ENCODE results near the gene MEAK7. TPM values are rescaled to one million over a fixed set of nuclear protein-coding genes. Genes with fewer than 3 reads are reported as not detected.
A peak's percentile ranks its signal among the peaks of the same experiment; 100 is the strongest.
"Not testable (repeated sequence)": the region's sequence is repeated elsewhere in the genome, so short reads cannot be mapped to it uniquely, and the experiment has no call there.

The MEAK7 gene
- total and polyA plus RNA-seq, 7 donors = 2.2 to 7.1 (median 2.8) TPM

DNA sequence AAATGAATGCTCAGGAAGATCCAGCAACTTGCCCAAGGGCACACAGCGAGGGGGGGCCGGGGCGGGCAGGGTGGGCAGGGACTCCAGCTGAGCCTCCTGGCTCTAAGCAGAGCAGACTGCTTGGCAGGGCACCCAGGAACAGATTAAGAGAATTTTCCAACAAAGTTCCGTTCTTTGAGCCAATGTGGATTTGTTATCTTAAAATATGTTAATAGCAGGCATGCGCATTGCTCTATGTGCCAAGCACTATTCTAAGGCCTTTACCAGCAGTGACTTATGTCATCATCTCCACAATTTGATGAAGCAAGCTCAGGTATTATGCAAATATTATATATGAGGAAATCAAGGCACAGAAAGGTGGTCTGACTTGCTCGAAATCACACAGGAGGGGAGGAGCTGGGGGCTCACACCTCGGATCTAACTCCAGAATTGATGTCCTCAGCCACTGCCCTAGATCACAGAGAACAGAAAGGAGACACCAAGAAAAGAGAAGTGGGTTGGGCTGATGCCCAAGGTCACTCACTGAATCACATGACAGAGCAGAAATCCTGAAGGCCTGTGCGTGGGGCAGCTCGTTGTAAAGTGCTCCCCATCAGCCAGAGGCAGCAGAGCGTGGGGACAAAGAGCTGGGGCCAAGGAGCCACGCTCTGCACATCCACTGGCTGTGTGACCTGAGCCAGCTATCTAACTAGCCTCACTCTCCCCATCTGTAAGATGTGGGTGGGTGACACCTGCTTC, 23.2 kb upstream of the MEAK7 start:
- no peaks in the 10 kb centered on the region for H3K36me3 ChIP-seq (ENCODE audit: insufficient read depth in 1 of 2, low read depth in 1 of 2)
- peaks cover 12% of the 10 kb centered on the region for H3K4me1 ChIP-seq
- intact Hi-C loops (cut with DNase I) = no loop called here
- ATAC-seq = no peak
- WGBS, 3 donors = 37 to 41% (median 37%) methylated on average over 11 of the region's 11 CpGs
- TF ChIP-seq, protein P1, sequence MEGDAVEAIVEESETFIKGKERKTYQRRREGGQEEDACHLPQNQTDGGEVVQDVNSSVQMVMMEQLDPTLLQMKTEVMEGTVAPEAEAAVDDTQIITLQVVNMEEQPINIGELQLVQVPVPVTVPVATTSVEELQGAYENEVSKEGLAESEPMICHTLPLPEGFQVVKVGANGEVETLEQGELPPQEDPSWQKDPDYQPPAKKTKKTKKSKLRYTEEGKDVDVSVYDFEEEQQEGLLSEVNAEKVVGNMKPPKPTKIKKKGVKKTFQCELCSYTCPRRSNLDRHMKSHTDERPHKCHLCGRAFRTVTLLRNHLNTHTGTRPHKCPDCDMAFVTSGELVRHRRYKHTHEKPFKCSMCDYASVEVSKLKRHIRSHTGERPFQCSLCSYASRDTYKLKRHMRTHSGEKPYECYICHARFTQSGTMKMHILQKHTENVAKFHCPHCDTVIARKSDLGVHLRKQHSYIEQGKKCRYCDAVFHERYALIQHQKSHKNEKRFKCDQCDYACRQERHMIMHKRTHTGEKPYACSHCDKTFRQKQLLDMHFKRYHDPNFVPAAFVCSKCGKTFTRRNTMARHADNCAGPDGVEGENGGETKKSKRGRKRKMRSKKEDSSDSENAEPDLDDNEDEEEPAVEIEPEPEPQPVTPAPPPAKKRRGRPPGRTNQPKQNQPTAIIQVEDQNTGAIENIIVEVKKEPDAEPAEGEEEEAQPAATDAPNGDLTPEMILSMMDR (IDR thresholded peaks at IDR 0.05) = no peak
- H3K9me3 ChIP-seq = peaks cover 5% of the 10 kb centered on the region
- no peak for DNase-seq
- H3K4me3 ChIP-seq = peak overlapping the region; percentile 18
- peak overlapping the region; percentile 60 for H3K27ac ChIP-seq
- peaks cover 0 to 29% (median 10%) of the 10 kb centered on the region in 3 donors for H3K27me3 ChIP-seq (ENCODE audit: insufficient read depth in 3 of 3, low read length in 2 of 3)

DNA sequence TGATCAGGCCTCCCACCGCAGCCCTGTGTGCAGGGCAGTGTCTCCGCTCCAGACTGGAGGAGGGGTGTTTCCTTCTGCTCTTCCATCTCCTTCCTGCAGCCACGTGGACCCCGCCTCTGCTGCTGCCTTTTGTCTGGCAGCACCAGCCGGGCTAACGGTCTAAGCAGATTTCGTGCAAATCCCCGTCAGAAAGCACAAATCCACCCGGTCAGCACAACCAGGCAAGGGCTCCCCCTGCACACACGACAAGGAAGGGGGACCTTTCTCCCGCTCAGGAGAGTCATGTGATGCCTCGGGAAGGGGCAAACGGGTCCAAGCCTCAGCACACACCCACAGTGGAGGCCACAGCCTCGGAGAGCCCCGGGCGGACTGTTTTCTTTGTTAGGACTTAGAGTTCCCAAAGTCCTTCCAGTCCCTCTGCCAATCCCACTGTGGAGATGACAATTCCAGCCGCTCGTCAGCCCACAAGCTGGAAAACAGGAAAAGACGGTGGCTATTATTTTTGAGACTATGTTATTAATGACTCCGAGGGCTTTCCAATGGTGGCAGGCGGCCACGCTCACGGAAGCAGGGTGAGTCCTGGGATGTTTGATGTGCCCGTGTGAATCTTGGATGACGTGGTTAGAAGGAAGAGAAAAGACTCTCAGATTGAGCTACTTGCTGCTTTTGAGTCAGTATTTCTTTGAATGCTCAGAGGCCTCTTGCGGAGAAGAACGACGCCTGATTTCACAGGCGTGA, 22.5 kb upstream of the MEAK7 start:
- TF ChIP-seq, protein P1 (IDR thresholded peaks at IDR 0.05) = no peak
- ATAC-seq (peak in 3 of 4 donors; percentile 35 to 61 (median 41)), DNase-seq (peak; percentile 60 to 68)
- no peaks in the 10 kb centered on the region for H3K36me3 ChIP-seq (ENCODE audit: insufficient read depth in 1 of 2, low read depth in 1 of 2)
- peaks cover 11% of the 10 kb centered on the region for H3K4me1 ChIP-seq
- 9 to 14% (median 11%) methylated on average over 29 of the region's 29 CpGs for WGBS, 3 donors
- peaks cover 0 to 29% (median 10%) of the 10 kb centered on the region in 3 donors for H3K27me3 ChIP-seq (ENCODE audit: insufficient read depth in 3 of 3, low read length in 2 of 3)
- peak overlapping the region; percentile 18 for H3K4me3 ChIP-seq
- H3K9me3 ChIP-seq = peaks cover 5% of the 10 kb centered on the region
- H3K27ac ChIP-seq = peak overlapping the region; percentile 60
- intact Hi-C loops (cut with DNase I) = no loop called here

DNA sequence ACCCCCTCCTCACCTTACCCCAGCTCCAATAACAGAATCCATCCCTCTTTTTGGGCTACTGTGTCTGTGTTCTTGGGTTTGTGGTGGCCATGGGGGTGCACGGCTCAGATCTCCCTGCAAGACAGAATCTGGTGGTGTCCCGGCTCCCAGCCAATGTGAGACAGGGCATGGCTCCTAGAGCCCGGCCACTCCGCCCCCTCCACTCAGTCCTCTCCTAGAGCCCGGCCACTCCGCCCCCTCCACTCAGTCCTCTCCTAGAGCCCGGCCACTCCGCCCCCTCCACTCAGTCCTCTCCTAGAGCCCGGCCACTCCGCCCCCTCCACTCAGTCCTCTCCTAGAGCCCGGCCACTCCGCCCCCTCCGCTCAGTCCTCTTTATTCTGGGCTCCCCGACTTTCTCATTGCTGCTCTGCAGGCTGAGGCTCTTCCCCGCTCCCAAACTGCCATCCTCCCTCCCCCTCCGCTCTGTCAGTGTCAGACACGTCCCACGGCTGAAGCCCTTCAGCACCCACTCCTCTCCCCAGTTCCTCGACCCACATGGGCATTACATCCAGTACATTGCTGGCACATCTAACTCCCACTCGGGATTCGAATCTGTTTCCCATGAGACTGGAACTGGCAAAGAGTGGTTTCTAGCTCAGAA, 20.6 kb upstream of the MEAK7 start:
- DNase-seq; intact Hi-C loops (cut with DNase I): not testable (repeated sequence)

DNA sequence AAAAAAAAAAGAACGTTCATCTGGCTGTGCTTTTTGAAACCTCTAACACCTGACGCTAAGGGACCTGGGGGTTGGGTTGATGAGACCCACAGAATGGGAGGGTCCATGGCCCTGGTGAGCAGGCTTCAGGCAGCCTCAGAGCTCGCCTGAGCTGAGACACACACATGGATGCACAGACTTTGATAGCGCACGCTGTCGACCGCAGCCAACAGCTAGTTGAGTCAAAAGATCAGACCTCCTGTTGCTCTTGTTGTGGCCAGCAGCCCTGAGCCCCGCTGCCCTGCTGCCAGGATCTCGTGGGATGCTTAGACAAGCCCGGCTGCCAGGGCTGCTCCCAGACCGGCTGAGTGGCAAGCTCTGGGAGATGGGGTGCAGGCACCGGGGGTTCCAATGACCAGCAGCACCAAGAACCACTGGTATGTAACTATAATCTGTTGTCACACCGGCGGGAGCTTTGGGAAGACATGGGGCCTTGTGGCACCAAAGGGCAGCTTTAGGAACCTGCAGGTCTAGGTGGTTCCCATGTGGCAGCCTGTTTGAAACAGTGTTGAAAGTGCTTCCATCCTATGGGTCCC, 20.0 kb upstream of the MEAK7 start:
- Histone ChIP-seq H3K27me3 (ENCODE audit: insufficient read depth in 3 of 3, low read length in 2 of 3) (peaks cover 0 to 21% (median 14%) of the 10 kb centered on the region in 3 donors), H3K9me3 (peaks cover under 1% of the 10 kb centered on the region), H3K27ac (no peak overlapping the region), H3K4me3 (no peak overlapping the region), H3K36me3 (ENCODE audit: insufficient read depth in 1 of 2, low read depth in 1 of 2) (no peaks in the 10 kb centered on the region), H3K4me1 (peaks cover 11% of the 10 kb centered on the region)
- intact Hi-C loops (cut with DNase I) = no loop called here
- ATAC-seq = no peak
- 71 to 80% (median 73%) methylated on average over 14 of the region's 14 CpGs for WGBS, 3 donors
- DNase-seq = no peak
- TF ChIP-seq, protein P1 (IDR thresholded peaks at IDR 0.05) = no peak

More for the DNA sequence above, 20.6 kb upstream of the MEAK7 start:
- H3K36me3 ChIP-seq (ENCODE audit: insufficient read depth in 1 of 2, low read depth in 1 of 2); H3K9me3 ChIP-seq; ATAC-seq; H3K27ac ChIP-seq; H3K4me3 ChIP-seq: not testable (repeated sequence)
- Histone ChIP-seq H3K27me3 (ENCODE audit: insufficient read depth in 3 of 3, low read length in 2 of 3) (peaks cover 0 to 26% (median 14%) of the 10 kb centered on the region in 3 donors), H3K4me1 (peaks cover 11% of the 10 kb centered on the region)
- 68 to 79% (median 79%) methylated on average over 17 to 19 of the region's 21 CpGs for WGBS, 3 donors

DNA sequence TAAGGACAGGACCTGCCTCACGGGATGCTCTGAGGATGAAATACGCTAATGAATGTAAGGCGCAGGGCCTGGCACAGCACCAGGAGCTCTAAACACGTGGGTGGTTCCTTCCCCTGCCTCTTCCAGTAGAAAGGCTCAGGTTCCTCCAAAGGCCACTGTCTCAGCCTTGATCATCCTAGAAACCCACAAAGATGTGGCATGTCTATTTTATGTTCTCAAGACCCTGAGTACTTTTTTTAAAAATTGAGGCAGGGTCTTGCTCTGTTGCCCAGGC, 17.0 kb upstream of the MEAK7 start:
- peaks cover 0 to 14% (median 12%) of the 10 kb centered on the region in 3 donors for H3K27me3 ChIP-seq (ENCODE audit: insufficient read depth in 3 of 3, low read length in 2 of 3)
- intact Hi-C loops (cut with DNase I) = no loop called here
- no peak overlapping the region for H3K4me3 ChIP-seq
- no peaks in the 10 kb centered on the region for H3K4me1 ChIP-seq
- TF ChIP-seq, protein P1 (IDR thresholded peaks at IDR 0.05) = no peak
- no peaks in the 10 kb centered on the region for H3K9me3 ChIP-seq
- DNase-seq = no peak
- H3K27ac ChIP-seq = no peak overlapping the region
- 47 to 57% (median 52%) methylated on average over 4 of the region's 4 CpGs for WGBS, 3 donors
- no peaks in the 10 kb centered on the region for H3K36me3 ChIP-seq (ENCODE audit: insufficient read depth in 1 of 2, low read depth in 1 of 2)
- ATAC-seq = no peak

Data from psoas muscle (tissue), 8 donors.